ENCODE measurements around the gene NFE2. TPM values are rescaled to one million over a fixed set of nuclear protein-coding genes. Genes with fewer than 3 reads are reported as not detected.

NFE2 gene
- total and polyA plus RNA-seq, 2 of the 8 experiments (the other 6 are each of a cell fraction or from before 2014, with no cell fraction given) = 2.0 to 6.1 TPM

DNA sequence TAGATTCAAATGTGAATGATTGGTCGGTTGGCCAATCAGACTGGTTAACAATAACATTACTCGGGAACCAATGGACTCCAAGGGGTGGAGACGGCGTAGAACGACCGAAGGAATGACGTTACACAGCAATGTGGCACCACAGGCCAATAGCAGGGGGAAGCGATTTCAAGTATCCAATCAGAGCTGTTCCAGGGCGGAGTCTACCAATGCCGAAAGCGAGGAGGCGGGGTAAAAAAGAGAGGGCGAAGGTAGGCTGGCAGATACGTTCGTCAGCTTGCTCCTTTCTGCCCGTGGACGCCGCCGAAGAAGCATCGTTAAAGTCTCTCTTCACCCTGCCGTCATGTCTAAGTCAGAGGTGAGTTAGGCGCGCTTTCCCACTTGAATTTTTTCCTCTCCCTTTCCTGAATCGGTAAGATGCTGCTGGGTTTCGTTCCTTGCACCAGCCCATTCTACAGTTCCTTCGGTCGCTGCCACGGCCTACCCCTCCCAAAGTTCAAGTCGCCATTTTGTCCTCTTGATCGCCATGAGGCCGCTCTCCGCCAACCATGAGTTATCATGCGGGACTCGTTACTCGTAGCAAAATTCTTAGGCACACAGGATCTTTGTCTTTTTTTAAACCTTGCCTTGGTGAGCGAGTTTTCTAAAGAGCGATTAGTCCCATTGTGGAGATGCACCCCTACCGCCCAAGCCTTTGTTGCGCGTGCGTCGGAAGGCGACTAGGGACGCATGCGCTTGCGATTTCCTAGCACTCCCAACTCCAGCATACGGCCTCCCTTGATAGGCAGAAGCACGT lies 20.2 kb downstream of the NFE2 start, which contains the start of gene HNRNPA1:
Gene HNRNPA1 (plus strand): TSS at position 259 of the 793 bp plus-strand sequence. CDS start 82 bp downstream, at position 341.
- H2BK120ac ChIP-seq (replicated peaks; ENCODE audit: low read depth, low read length) = peak within 1 kb of the TSS; percentile 3
- peak within 1 kb of the TSS; percentile 98 for H4K5ac ChIP-seq (ENCODE audit: insufficient read length, low read depth, low read length)
- peak within 1 kb of the TSS; percentile 99 for H2BK12ac ChIP-seq (ENCODE audit: low read depth, low read length)
- H2BK20ac ChIP-seq (ENCODE audit: low read length) = no peak within 1 kb of the TSS
- peak within 1 kb of the TSS; percentile 99 for H2BK5ac ChIP-seq (ENCODE audit: low read depth, low read length)
- peaks cover 31 to 59% (median 41%) of the 10 kb centered on the region in 4 experiments for H3K36me3 ChIP-seq (ENCODE audit: control insufficient read depth in 2 of 4, insufficient read depth in 4 of 4, low read length in 3 of 4)
- peak within 1 kb of the TSS; percentile 99 for H3K4ac ChIP-seq (replicated peaks; ENCODE audit: insufficient read length, low read depth, low read length)
- no peak within 1 kb of the TSS for H3K23ac ChIP-seq (ENCODE audit: insufficient read length)
- peaks cover 0 to 12% (median 8%) of the 10 kb centered on the region in 4 experiments; a peak in 5 of 7 replicates for H3K4me1 ChIP-seq (replicated peaks in 1 of 4; ENCODE audit: control insufficient read depth in 3 of 4, insufficient read depth in 4 of 4, low read length in 3 of 4)
- H2AK5ac ChIP-seq (ENCODE audit: low read depth, low read length) = peak within 1 kb of the TSS; percentile 99
- DNase-seq (ENCODE audit: low read depth in 1 of 2, low spot score in 2 of 2) (peak; percentile 93 to 98), FAIRE-seq (peak; percentile 89)
- H3K14ac ChIP-seq (ENCODE audit: insufficient read length) = no peak within 1 kb of the TSS
- H3K9me3 ChIP-seq (ENCODE audit: insufficient read depth in 2 of 2, low read depth in 1 of 2, low read length in 1 of 2) = no peaks in the 10 kb centered on the region
- peaks cover 15 to 76% of the 10 kb centered on the region in 2 experiments for H3K79me2 ChIP-seq (ENCODE audit: control insufficient read depth in 1 of 2, insufficient read depth in 2 of 2, low read length in 2 of 2)
- H3K9ac ChIP-seq (replicated peaks in 1 of 4; ENCODE audit: extremely low read depth in 1 of 4, low read depth in 3 of 4, low read length in 3 of 4) = peak within 1 kb of the TSS; percentile 97 to 100 (median 100)
- no peak within 1 kb of the TSS for H2BK15ac ChIP-seq (ENCODE audit: low read length)
- 1% methylated on average over 48 of the region's 48 CpGs; no CpG with 5 or more reads in 1 of the 2 experiments for WGBS, 2 experiments (ENCODE audit: extremely low coverage in 1 of 2, insufficient coverage in 1 of 2, insufficient read length in 1 of 2, insufficient replicate concordance in 2 of 2, low coverage in 1 of 2, low lambda C conversion rate in 2 of 2, missing lambda C conversion rate in 1 of 2)
- CTCF ChIA-PET (ENCODE audit: partially characterized antibody) = interaction anchor here (0.6 to 12.3 kb wide), 8 partner anchors 13 to 1995 kb away, joined by 3 to 90 read pairs (median 4); no protein-coding TSS in a partner anchor
- H3K4me2 ChIP-seq (ENCODE audit: insufficient read depth in 1 of 2, low read depth in 2 of 2, low read length in 2 of 2) = peak within 1 kb of the TSS; percentile 62 to 88
- H2AFZ ChIP-seq (ENCODE audit: low read length) = no peak within 1 kb of the TSS
- peak within 1 kb of the TSS; percentile 85 for H3K56ac ChIP-seq (replicated peaks; ENCODE audit: insufficient read length, low read depth, low read length)
- peak within 1 kb of the TSS; percentile 98 for H3K18ac ChIP-seq (ENCODE audit: extremely low read depth, low read length)
- H3K27me3 ChIP-seq (replicated peaks in 1 of 4; ENCODE audit: control insufficient read depth in 3 of 4, extremely low read depth in 1 of 4, insufficient read depth in 3 of 4, low read length in 3 of 4) = no peaks in the 10 kb centered on the region
- H3K23me2 ChIP-seq (ENCODE audit: low read depth, low read length) = peaks cover 13% of the 10 kb centered on the region
- peak within 1 kb of the TSS; percentile 99; the same call in 1 of the 2 replicates for H4K8ac ChIP-seq (ENCODE audit: extremely low read depth, insufficient read depth, low read length)
- peak within 1 kb of the TSS; percentile 100 for H4K91ac ChIP-seq (replicated peaks; ENCODE audit: insufficient read length, low read length)
- peak within 1 kb of the TSS; percentile 83 to 99 (median 96) for H3K4me3 ChIP-seq (ENCODE audit: extremely low read depth in 1 of 4, insufficient read depth in 2 of 4, low read depth in 3 of 4, low read length in 4 of 4)
- POLR2A ChIA-PET (ENCODE audit: partially characterized antibody) = interaction anchor here (0.7 to 44.8 kb wide), 54 partner anchors 9 to 604 kb away, joined by 3 to 1006 read pairs (median 6); partner anchors contain the start of genes ATP5MC2, COPZ1, NFE2 and SMUG1
- peaks cover 16 to 22% of the 10 kb centered on the region in 2 experiments for H4K20me1 ChIP-seq (replicated peaks in 1 of 2; ENCODE audit: control insufficient read depth in 1 of 2, insufficient read depth in 2 of 2, low read length in 2 of 2)
- peaks cover 4% of the 10 kb centered on the region for H3K79me1 ChIP-seq (ENCODE audit: low read depth, low read length)
- peak within 1 kb of the TSS; percentile 99 for H3K27ac ChIP-seq (ENCODE audit: low read depth, low read length)
- TF ChIP-seq RNF2 (IDR thresholded peaks at IDR 0.05; ENCODE audit: borderline replicate concordance, low read depth, low read length, missing control alignments, poor library complexity, severe bottlenecking) = no peak
- TF ChIP-seq SRF (IDR thresholded peaks at IDR 0.05; ENCODE audit: low read depth, low read length) = no peak
- no peak for TF ChIP-seq RBBP5 (IDR thresholded peaks at IDR 0.05; ENCODE audit: borderline replicate concordance, low read depth, low read length)
- TF ChIP-seq CHD1 (IDR thresholded peaks at IDR 0.05; ENCODE audit: low read depth, low read length) = peak; percentile 70
- TF ChIP-seq EP300 (IDR thresholded peaks at IDR 0.05; ENCODE audit: borderline replicate concordance in 1 of 2, low read depth in 2 of 2, low read length in 2 of 2) = 0 out of 3 replicates have a peak, but pooled peaks of 1 of the 2 experiments have one; percentile 1
- TF ChIP-seq, protein P1, sequence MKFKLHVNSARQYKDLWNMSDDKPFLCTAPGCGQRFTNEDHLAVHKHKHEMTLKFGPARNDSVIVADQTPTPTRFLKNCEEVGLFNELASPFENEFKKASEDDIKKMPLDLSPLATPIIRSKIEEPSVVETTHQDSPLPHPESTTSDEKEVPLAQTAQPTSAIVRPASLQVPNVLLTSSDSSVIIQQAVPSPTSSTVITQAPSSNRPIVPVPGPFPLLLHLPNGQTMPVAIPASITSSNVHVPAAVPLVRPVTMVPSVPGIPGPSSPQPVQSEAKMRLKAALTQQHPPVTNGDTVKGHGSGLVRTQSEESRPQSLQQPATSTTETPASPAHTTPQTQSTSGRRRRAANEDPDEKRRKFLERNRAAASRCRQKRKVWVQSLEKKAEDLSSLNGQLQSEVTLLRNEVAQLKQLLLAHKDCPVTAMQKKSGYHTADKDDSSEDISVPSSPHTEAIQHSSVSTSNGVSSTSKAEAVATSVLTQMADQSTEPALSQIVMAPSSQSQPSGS (IDR thresholded peaks at IDR 0.05; ENCODE audit: low read length) = peak; percentile 89
- no peak for TF ChIP-seq KDM5A (IDR thresholded peaks at IDR 0.05; ENCODE audit: low read length)
- TF ChIP-seq, protein P2, sequence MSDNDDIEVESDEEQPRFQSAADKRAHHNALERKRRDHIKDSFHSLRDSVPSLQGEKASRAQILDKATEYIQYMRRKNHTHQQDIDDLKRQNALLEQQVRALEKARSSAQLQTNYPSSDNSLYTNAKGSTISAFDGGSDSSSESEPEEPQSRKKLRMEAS (IDR thresholded peaks at IDR 0.05) = peak; percentile 93

All from H1 (cell line).